Glomerular endothelial cell (primary cell): ENCODE measurements around the gene AJM1. TPM values are rescaled to one million over a fixed set of nuclear protein-coding genes. Genes with fewer than 3 reads are reported as not detected.

ENCODE experiments used
- DNase-seq: peaks from one replicate; pipeline ENCODE4 v3.0.0-alpha.2; 2011; ENCODE audit warnings: low read depth, low spot score; ENCODE audit errors: extremely low read depth
- total RNA-seq: library from RNA; depleted of rRNA; stranded (reverse); fragments of >200 nt; gene quantifications from 2 replicates; pipeline ENCODE4 v1.2.3, GENCODE V29; 2015

The AJM1 gene
- total RNA-seq, 1 donor from 2014 or later: 1.6 TPM

- DNase-seq: no peak
Observed at GRCh38 chr9:136853596-136854112, 11.4 kb downstream of the AJM1 start.

- no peak for DNase-seq
Observed at GRCh38 chr9:136854113-136854841, 12.0 kb downstream of the AJM1 start.

DNA sequence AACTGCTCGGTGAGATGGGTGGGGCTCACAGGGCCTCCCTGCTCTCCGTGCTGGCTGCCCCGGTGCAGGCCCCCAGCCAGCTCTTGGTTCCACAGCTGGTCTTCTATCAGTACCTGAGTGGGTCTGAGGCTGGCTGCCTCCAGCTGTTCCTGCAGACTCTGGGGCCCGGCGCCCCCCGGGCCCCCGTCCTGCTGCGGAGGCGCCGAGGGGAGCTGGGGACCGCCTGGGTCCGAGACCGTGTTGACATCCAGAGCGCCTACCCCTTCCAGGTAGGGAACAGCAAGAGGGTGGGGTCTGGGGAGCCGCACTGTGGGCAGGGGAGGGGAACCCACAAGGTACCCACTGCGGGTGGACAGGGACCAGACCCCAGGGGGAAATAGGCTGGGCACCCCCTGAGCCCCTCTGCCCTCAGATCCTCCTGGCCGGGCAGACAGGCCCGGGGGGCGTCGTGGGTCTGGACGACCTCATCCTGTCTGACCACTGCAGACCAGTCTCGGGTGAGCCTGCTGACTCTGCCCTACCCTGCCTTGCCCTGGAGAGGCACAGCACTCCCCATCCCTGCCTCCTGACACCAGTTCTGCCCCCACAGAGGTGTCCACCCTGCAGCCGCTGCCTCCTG, 12.7 kb downstream of the AJM1 start:
- no peak for DNase-seq

GRCh38 chr9:136855461-136856078, 13.3 kb downstream of the AJM1 start:
- DNase-seq: no peak

DNA sequence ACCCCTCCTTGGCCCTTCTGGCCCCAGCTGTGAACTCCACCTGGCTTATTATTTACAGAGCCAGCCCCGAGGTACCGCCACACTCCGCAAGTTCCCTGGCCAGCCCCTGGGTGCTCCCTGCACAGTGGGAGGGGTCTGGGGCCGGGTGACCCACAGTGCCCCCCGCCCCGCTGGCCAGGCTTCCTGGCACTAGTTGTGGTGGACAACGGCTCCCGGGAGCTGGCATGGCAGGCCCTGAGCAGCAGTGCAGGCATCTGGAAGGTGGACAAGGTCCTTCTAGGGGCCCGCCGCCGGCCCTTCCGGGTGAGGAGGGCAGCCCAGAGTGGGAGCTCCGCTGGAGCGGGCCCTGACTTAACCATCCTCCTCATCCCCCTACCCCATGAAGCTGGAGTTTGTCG, 13.8 kb downstream of the AJM1 start:
- DNase-seq: no peak

- DNase-seq: no peak
Observed at GRCh38 chr9:136856541-136857141, 14.4 kb downstream of the AJM1 start.

DNA sequence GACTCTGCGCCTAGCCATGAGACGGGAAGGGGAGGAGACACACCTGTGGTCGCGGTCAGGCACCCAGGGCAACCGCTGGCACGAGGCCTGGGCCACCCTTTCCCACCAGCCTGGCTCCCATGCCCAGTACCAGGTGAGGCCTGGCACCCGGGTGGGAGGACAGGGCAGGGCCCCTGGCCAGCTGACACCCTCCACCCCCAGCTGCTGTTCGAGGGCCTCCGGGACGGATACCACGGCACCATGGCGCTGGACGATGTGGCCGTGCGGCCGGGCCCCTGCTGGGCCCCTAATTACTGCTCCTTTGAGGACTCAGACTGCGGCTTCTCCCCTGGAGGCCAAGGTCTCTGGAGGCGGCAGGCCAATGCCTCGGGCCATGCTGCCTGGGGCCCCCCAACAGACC, 14.9 kb downstream of the AJM1 start:
- DNase-seq: no peak

GRCh38 chr9:136857581-136858412, 15.5 kb downstream of the AJM1 start:
- no peak for DNase-seq

GRCh38 chr9:136858452-136858843, 16.2 kb downstream of the AJM1 start:
- DNase-seq: no peak

DNA sequence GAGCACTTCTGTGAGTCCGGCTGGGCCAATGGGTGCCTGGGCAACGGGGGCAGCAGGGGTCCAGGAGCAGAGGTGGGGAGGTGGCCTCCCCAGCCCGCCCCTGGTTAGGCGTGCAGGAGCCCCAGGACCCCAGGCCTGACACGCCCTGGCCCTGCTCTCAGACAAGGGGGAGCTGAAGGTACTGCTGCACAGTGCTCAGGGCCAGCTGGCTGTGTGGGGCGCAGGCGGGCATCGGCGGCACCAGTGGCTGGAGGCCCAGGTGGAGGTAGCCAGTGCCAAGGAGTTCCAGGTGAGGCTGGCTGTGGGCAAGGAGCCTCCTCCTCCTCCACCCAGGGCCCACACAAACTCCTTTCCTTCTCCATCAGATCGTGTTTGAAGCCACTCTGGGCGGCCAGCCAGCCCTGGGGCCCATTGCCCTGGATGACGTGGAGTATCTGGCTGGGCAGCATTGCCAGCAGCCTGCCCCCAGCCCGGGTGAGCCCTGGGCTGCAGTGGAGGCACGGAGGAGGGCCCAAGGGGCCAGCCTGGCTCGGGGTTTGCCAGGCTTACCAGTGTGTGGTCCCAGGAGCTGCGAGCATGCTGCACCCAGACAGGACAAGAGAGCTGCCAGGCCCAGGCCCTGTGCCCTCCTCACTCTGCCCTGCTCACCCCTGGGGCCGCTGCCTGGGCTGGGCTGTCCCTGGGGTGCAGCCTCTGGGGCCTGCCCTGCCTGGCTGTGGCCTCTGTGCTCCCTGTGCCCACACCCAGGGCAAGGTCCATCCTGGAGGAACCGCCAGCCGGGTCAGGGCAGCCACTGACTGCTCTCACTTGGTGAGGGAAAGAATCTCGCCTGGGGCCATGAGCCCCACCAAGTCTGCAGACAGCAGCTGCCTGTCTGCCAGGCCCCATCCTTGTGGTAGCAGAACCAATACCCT, 16.8 kb downstream of the AJM1 start:
- DNase-seq: no peak

- no peak for DNase-seq
Observed at GRCh38 chr9:136860529-136860928, 18.3 kb downstream of the AJM1 start.

GRCh38 chr9:136860933-136861873, 18.9 kb downstream of the AJM1 start:
- no peak for DNase-seq

DNA sequence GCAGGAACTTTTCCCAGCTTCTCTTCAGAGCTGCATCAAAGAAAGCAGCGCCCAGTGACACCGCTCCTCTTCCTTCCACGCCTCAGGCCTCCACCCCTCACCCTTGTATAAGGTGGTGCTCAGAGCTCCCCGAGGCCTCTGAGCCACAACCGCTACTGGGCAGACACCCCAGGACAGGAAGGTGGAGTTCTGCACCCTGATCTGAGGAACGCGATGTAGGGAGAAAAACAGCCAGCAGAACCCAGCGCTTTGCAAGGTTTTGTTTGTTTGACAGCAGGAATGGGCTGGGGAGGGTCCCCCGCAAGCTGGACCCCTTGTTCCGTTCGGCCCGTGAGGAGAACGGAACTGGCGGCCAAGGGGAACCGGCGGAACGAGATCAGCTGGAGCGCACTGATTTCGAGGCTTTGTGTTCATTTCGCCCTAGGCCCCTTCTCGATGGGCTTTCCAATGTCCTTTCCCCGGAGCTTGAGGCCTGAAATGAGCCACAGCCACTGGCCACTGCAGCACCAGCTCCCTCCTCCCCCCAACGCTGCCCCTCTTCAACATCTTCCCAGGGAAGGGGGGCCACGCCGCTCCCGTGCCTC, 19.7 kb downstream of the AJM1 start:
- no peak for DNase-seq

GRCh38 chr9:136862849-136863622, 20.8 kb downstream of the AJM1 start:
- DNase-seq: no peak

DNA sequence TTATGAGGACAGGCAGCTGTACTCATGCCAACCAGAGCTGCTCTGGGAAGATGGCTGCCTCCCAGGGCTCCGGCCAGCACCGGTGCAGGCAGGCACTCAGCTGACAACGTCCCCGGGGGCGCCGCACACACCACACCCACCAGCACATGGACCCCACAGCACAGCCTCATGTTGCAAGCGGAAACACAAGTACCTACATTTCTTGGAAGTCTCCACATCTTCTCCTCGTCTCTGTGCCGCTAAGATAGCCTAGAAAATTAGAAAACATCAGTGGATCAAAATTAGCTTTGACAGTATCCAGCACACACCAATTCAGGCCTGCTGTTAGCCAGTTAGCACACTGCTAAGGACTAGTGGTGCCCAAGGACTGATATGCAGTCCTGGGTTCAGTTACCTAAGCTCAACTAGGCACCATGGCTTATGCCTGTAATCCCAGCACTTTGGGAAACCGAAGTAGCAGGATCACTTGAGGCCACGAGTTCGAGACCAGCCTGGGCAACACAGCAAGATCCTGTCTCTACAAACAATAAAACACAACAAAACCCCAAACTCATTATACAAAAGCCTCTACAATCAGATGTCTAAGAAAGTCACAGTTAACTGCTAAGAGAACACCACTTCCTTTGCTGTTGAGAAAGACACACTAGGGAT, 21.5 kb downstream of the AJM1 start:
- DNase-seq: no peak

DNA sequence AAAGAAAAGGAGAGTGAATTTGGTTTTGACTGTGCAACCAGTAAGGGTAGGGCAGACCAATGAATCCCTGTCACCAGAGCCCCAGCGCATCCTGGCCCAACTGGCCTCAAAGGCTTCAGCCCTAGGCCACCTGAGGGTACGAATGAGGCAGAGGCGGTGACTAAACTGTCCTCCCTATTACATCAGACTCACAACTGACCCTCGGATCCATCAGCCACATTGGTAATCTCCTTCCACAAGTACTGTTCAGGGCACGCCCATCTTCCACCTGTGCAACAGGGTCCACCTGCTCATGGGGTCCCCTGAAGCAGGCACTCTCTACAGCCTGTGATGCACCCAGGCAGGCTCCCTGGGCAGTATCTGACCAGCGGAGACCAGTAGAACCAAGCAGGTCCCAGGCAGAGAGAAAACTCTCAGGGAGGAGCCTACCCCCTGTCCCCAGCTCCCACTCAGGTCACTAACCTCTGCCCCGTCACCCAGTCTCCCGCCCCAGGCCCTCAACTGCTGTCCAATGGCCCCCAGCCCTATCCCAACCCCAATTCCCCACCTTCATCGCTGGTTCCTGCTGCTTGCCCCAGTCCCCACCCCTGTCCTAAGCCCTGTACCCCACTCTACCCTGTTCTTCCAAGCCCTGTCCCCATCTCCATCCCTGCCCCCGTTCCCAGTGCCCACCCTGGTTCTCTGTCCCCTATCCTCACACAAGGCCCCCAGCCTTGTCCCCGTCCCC, 22.9 kb downstream of the AJM1 start:
- DNase-seq: no peak
